Spleen (tissue), 11 donors: Measurements from ENCODE around the gene RAB19. TPM values are rescaled to one million over a fixed set of nuclear protein-coding genes. Genes with fewer than 3 reads are reported as not detected.

Source experiments
- DNase-seq: peaks from one replicate; pipeline ENCODE4 v3.0.0-alpha.2; 2020
- H3K27ac ChIP-seq, 8 donors: fragments of 200-600 bp; sonication (generic) in 7 of 8; 1 replicate in 4 of 8; 2 replicates in 4 of 8; pipeline versions ENCODE4 v1.5.0 to v1.8.0; 2016 to 2021; ENCODE audit warnings: inconsistent platforms in 4 of 8, mild to moderate bottlenecking in 4 of 8, moderate library complexity in 1 of 8
- H3K27me3 ChIP-seq, 7 donors: fragments of 200-600 bp; sonication (generic) in 6 of 7; replicated peaks in 1 of 7; 1 replicate in 4 of 7; 2 replicates in 3 of 7; pipeline versions ENCODE4 v1.5.0 to v1.8.0; 2016 to 2021; ENCODE audit warnings: inconsistent platforms in 3 of 7, mild to moderate bottlenecking in 1 of 7
- H3K36me3 ChIP-seq, 6 donors: fragments of 200-600 bp; sonication (generic) in 5 of 6; 1 replicate in 4 of 6; 2 replicates in 2 of 6; pipeline versions ENCODE4 v1.5.0 to v1.8.0; 2016 to 2021; ENCODE audit warnings: inconsistent platforms in 2 of 6
- H3K4me1 ChIP-seq, 6 donors: fragments of 200-600 bp; sonication (generic) in 5 of 6; 1 replicate in 3 of 6; 2 replicates in 3 of 6; pipeline versions ENCODE4 v1.5.0 to v1.8.0; 2016 to 2021; ENCODE audit warnings: inconsistent platforms in 3 of 6
- H3K4me3 ChIP-seq, 8 donors: fragments of 200-600 bp; sonication (generic) in 7 of 8; 1 replicate in 4 of 8; 2 replicates in 4 of 8; pipeline versions ENCODE4 v1.5.0 to v1.8.0; 2016 to 2021; ENCODE audit warnings: inconsistent platforms in 4 of 8, mild to moderate bottlenecking in 4 of 8, moderate library complexity in 2 of 8
- H3K9me3 ChIP-seq, 8 donors: fragments of 200-600 bp; sonication (generic) in 7 of 8; 1 replicate in 4 of 8; 2 replicates in 4 of 8; pipeline versions ENCODE4 v1.5.0 to v1.8.0; 2016 to 2021; ENCODE audit warnings: inconsistent platforms in 4 of 8
- POLR2A ChIP-seq, 3 donors: fragments of 450-650 bp; IDR thresholded peaks; one replicate each; pipeline ENCODE4 v1.5.1; 2017; ENCODE audit warnings: antibody characterized with exemption in 3 of 3, mild to moderate bottlenecking in 1 of 3
- POLR2AphosphoS5 ChIP-seq, 3 donors: sonication (generic); formaldehyde crosslinking; IDR thresholded peaks; one replicate each; pipeline ENCODE4 v1.5.1; 2017; ENCODE audit warnings: antibody characterized with exemption in 3 of 3
- WGBS, 5 donors: extraction: QIAGEN DNeasy Blood & Tissue Kit in 3 of 5; methylation state at CpG; one replicate each; pipeline versions ENCODE4 v1.1.5 to v1.1.7; 2013 to 2018; 5-methylcytosine and 5-hydroxymethylcytosine counted together
- intact Hi-C: fragments of 100-400 bp; cut with DNase I; formaldehyde crosslinking; loops from one replicate; pipeline ENCODE4 v1.15.0; 2023; ENCODE audit warnings: low total_unique reads
- polyA plus RNA-seq, 3 donors: library from polyadenylated mRNA; stranded (reverse); fragments of 200-250 nt; gene quantifications; one replicate each; pipeline ENCODE4 v1.2.1, GENCODE V29; 2013
- total RNA-seq, 7 donors: library from RNA; depleted of rRNA in 3 of 7; stranded (reverse); fragments of >200 nt in 3 of 7; fragmentation: NEBNext Ultra II Directional in 4 of 7; extraction: Animal tissue kit (Norgen Biotek cat#: 25700) in 4 of 7; gene quantifications; one replicate each; pipeline versions ENCODE4 v1.1.0 to v1.2.1, GENCODE V29; 2016 to 2021
- TF ChIP-seq, protein P1 (sequence below), 11 experiments: fragments of 200-600 bp in 7 of 11; fragments of 450-650 bp in 4 of 11; sonication (generic) in 4 of 11; IDR thresholded peaks in 8 of 11; conservative IDR thresholded peaks in 3 of 11; 1 replicate in 7 of 11; 2 replicates in 4 of 11; pipeline versions ENCODE4 v1.4.0 to v1.8.0; 2016 to 2021; ENCODE audit warnings: antibody characterized with exemption in 11 of 11, inconsistent platforms in 4 of 11, mild to moderate bottlenecking in 1 of 11
- donor health status: healthy with polysubstance abuse.
- donor health status: DM: no; HTN: no; CAD: no; lungs with moderate emphysema.
- donor health status: DM: no; HTN: no; CAD: no.
- donor health status: Bipolar disorder and iron deficiency.
- donor health status: healthy.
- donor health status: DM: no; HTN: no; CAD: no.
- donor health status: DM: yes; HTN: yes; CAD: no.

RAB19 gene
- total and polyA plus RNA-seq, 10 donors, result 1.0 to 4.0 (median 2.1) TPM; not detected in 3

DNA sequence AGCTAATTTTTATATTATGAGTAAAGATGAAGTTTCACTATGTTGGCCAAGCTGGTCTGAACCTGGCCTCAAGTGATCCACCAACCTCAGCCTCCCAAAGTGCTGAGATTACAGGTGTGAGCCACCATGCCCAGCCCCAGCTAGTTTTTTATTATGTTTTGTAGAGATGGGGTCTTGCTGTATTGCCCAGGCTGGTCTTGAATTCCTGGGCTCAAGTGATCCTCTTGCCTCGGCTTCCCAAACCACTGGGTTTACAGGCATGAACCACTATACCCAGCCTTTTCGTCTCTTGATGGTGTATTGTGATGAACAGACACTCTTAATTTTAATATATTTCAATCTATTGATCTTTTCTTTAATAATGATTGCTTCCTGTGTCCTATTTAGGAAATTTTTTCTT is 17.7 kb downstream of the RAB19 start:
- H3K9me3 ChIP-seq, result no peaks in the 10 kb centered on the region
- TF ChIP-seq POLR2A (IDR thresholded peaks at IDR 0.05), result no peak
- TF ChIP-seq POLR2AphosphoS5 (IDR thresholded peaks at IDR 0.05), result no peak
- TF ChIP-seq, protein P1, sequence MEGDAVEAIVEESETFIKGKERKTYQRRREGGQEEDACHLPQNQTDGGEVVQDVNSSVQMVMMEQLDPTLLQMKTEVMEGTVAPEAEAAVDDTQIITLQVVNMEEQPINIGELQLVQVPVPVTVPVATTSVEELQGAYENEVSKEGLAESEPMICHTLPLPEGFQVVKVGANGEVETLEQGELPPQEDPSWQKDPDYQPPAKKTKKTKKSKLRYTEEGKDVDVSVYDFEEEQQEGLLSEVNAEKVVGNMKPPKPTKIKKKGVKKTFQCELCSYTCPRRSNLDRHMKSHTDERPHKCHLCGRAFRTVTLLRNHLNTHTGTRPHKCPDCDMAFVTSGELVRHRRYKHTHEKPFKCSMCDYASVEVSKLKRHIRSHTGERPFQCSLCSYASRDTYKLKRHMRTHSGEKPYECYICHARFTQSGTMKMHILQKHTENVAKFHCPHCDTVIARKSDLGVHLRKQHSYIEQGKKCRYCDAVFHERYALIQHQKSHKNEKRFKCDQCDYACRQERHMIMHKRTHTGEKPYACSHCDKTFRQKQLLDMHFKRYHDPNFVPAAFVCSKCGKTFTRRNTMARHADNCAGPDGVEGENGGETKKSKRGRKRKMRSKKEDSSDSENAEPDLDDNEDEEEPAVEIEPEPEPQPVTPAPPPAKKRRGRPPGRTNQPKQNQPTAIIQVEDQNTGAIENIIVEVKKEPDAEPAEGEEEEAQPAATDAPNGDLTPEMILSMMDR (IDR thresholded peaks at IDR 0.05 in 8 of 11, conservative IDR thresholded peaks at IDR 0.05 in 3 of 11), result no peak
- H3K36me3 ChIP-seq, result peaks cover 0 to 11% (median 0%) of the 10 kb centered on the region in 6 donors
- no peaks in the 10 kb centered on the region for H3K4me1 ChIP-seq
- DNase-seq, result no peak
- no peaks in the 10 kb centered on the region for H3K27me3 ChIP-seq
- 92 to 100% (median 93%) methylated on average over 2 of the region's 2 CpGs for WGBS, 5 donors
- intact Hi-C loops, result no loop called here
- no peak overlapping the region for H3K27ac ChIP-seq
- H3K4me3 ChIP-seq, result no peak overlapping the region

- Histone ChIP-seq H3K27me3 (no peaks in the 10 kb centered on the region), H3K4me3 (no peak overlapping the region), H3K4me1 (no peaks in the 10 kb centered on the region), H3K27ac (no peak overlapping the region), H3K36me3 (peaks cover 0 to 10% (median 0%) of the 10 kb centered on the region in 6 donors), H3K9me3 (no peaks in the 10 kb centered on the region)
- intact Hi-C loops, result no loop called here
- 90 to 98% (median 96%) methylated on average over 3 of the region's 3 CpGs for WGBS, 5 donors
- TF ChIP-seq, protein P1 (IDR thresholded peaks at IDR 0.05 in 8 of 11, conservative IDR thresholded peaks at IDR 0.05 in 3 of 11), result no peak
- TF ChIP-seq POLR2AphosphoS5 (IDR thresholded peaks at IDR 0.05) (no peak), POLR2A (IDR thresholded peaks at IDR 0.05) (no peak)
- no peak for DNase-seq
These were observed 19.6 kb downstream of the RAB19 start for GRCh38 chr7:140423501-140423900.

DNA sequence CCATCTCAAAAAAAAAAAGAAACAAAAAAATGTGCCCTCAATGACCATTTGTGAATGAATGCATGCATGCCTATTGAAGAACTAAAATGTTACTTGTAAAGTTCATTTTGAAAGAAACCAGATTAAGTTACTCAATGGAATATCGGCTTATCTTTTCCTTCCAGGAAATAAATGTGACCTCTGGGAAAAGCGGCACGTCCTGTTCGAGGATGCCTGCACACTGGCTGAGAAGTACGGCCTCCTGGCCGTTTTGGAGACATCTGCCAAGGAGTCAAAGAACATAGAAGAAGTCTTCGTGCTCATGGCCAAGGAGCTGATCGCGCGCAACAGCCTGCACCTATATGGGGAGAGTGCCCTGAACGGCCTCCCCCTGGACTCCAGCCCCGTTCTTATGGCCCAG is 21.9 kb downstream of the RAB19 start:
- Histone ChIP-seq H3K9me3 (no peaks in the 10 kb centered on the region), H3K4me3 (no peak overlapping the region), H3K36me3 (peaks cover 0 to 10% (median 0%) of the 10 kb centered on the region in 6 donors), H3K27me3 (no peaks in the 10 kb centered on the region), H3K27ac (no peak overlapping the region), H3K4me1 (no peaks in the 10 kb centered on the region)
- 73 to 89% (median 83%) methylated on average over 12 of the region's 12 CpGs for WGBS, 5 donors
- intact Hi-C loops, result no loop called here
- TF ChIP-seq POLR2AphosphoS5 (IDR thresholded peaks at IDR 0.05), result no peak
- TF ChIP-seq POLR2A (IDR thresholded peaks at IDR 0.05), result no peak
- TF ChIP-seq, protein P1 (IDR thresholded peaks at IDR 0.05 in 8 of 11, conservative IDR thresholded peaks at IDR 0.05 in 3 of 11), result no peak
- DNase-seq, result no peak

DNA sequence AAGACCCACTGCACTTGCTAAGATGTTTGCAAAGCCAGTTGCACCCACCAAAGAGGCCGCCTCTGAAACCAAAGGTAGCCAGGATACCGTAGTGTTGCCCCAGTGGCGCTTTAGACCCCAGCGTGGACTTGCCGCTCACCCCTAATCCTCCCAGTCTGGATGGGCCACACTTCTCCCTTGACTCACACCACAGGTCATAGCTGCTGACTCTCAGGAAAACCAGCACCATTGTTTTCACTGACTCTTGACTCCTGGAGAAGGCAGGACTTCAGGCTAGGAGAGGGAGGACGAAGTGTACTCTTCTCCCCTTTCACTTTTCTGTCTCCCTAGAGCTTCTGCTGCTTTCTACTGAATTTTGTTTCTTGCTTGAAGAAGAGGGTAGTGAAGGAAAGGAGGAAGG is 22.3 kb downstream of the RAB19 start:
- no peak for TF ChIP-seq POLR2A (IDR thresholded peaks at IDR 0.05)
- TF ChIP-seq, protein P1 (IDR thresholded peaks at IDR 0.05 in 8 of 11, conservative IDR thresholded peaks at IDR 0.05 in 3 of 11), result no peak
- no peak for TF ChIP-seq POLR2AphosphoS5 (IDR thresholded peaks at IDR 0.05)
- intact Hi-C loops, result no loop called here

More for the DNA sequence above, 22.3 kb downstream of the RAB19 start:
- H3K9me3 ChIP-seq, result no peaks in the 10 kb centered on the region
- H3K4me3 ChIP-seq, result no peak overlapping the region
- no peak for DNase-seq
- no peaks in the 10 kb centered on the region for H3K4me1 ChIP-seq
- H3K27me3 ChIP-seq, result no peaks in the 10 kb centered on the region
- WGBS, 5 donors, result 90 to 97% (median 96%) methylated on average over 6 of the region's 6 CpGs
- peaks cover 0 to 10% (median 0%) of the 10 kb centered on the region in 6 donors for H3K36me3 ChIP-seq
- no peak overlapping the region for H3K27ac ChIP-seq
